GM12878 (cell line): ENCODE data around the gene REP15. TPM values are rescaled to one million over a fixed set of nuclear protein-coding genes. Genes with fewer than 3 reads are reported as not detected.

ENCODE experiments used
- ATAC-seq: fragments of 200-7000 bp; cut with Tn5 transposase; 3 replicates; pipeline ENCODE4 v1.9.1; 2020; ENCODE audit warnings: mild to moderate bottlenecking, moderate library complexity
- BruUV-seq: library from RNA; stranded (reverse); fragments of 400-500 nt; replicated peaks from 2 replicates; lab custom pipeline; 2021; lab: Mats Ljungman, UMichigan
- CTCF ChIA-PET: fragments of 300-600 bp; sonication (Branson Sonifier 250); formaldehyde crosslinking; extraction: SDS; loops from one replicate; lab custom pipeline; 2021; ENCODE audit warnings: inconsistent platforms; lab: Yijun Ruan, JAX
- POLR2A ChIA-PET: fragments of 350-600 bp; formaldehyde crosslinking; extraction: SDS; loops from one replicate; lab custom pipeline; 2021; ENCODE audit warnings: inconsistent platforms; lab: Charles Lee
- RAD21 ChIA-PET: fragments of 300-600 bp; sonication (Branson Sonifier 250); formaldehyde crosslinking; loops from one replicate; lab custom pipeline; 2023; ENCODE audit warnings: antibody characterized with exemption; ENCODE audit not compliant: unreplicated experiment; lab: Charles Lee
- SMC1A ChIA-PET: fragments of 300-600 bp; sonication (Branson Sonifier 250); formaldehyde crosslinking; loops from one replicate; lab custom pipeline; 2023; ENCODE audit not compliant: unreplicated experiment, uncharacterized antibody; lab: Charles Lee
- DNase-seq: peaks from one replicate; pipeline ENCODE4 v3.0.0-alpha.2; 2011; ENCODE audit warnings: low read depth, low spot score
- FAIRE-seq: peaks from 3 replicates; lab custom pipeline; 2011; peaks lifted over from hg19 to GRCh38; lab: Jason Lieb, UNC
- H2AFZ ChIP-seq: 2 replicates; pipeline ENCODE4 v1.6.0; 2011; ENCODE audit warnings: low read depth, low read length, control low read depth; ENCODE audit not compliant: control insufficient read depth
- H3K27ac ChIP-seq: 2 replicates; pipeline ENCODE4 v1.5.1; 2011; ENCODE audit warnings: control low read depth; ENCODE audit not compliant: control insufficient read depth, insufficient read depth
- H3K27me3 ChIP-seq, 2 experiments: replicated peaks in 1 of 2; 2 replicates each; pipeline versions ENCODE4 v1.6.0 to v1.6.1; 2011; ENCODE audit warnings: low read length in 1 of 2; ENCODE audit not compliant: control insufficient read depth in 2 of 2, insufficient read depth in 2 of 2
- H3K36me3 ChIP-seq, 2 experiments: 2 replicates each; pipeline ENCODE4 v1.5.1; 2011; ENCODE audit warnings: low read length in 1 of 2; ENCODE audit not compliant: control insufficient read depth in 2 of 2, insufficient read depth in 2 of 2
- H3K4me1 ChIP-seq: 2 replicates; pipeline ENCODE4 v1.6.1; 2011; ENCODE audit warnings: mild to moderate bottlenecking, low read length, moderate library complexity, mixed read lengths; ENCODE audit not compliant: control insufficient read depth, insufficient read depth
- H3K4me2 ChIP-seq: 2 replicates; pipeline ENCODE4 v1.6.0; 2011; ENCODE audit warnings: control low read depth; ENCODE audit not compliant: control insufficient read depth, insufficient read depth
- H3K4me3 ChIP-seq: fragments of 200-600 bp; sonication (generic); 2 replicates; pipeline ENCODE4 v1.5.1; 2016
- H3K79me2 ChIP-seq: 2 replicates; pipeline ENCODE4 v1.6.0; 2011; ENCODE audit warnings: low read length; ENCODE audit not compliant: control insufficient read depth, insufficient read depth
- H3K9ac ChIP-seq: 2 replicates; pipeline ENCODE4 v1.8.0; 2011; ENCODE audit warnings: low read length, control low read depth, mixed read lengths; ENCODE audit not compliant: control insufficient read depth, insufficient read depth
- H3K9me3 ChIP-seq: replicated peaks from 3 replicates; pipeline ENCODE4 v1.5.1; 2011; ENCODE audit warnings: mild to moderate bottlenecking, low read length; ENCODE audit not compliant: control insufficient read depth, insufficient read depth
- H4K20me1 ChIP-seq: 2 replicates; pipeline ENCODE4 v1.6.0; 2011; ENCODE audit not compliant: control insufficient read depth, insufficient read depth
- ASH2L ChIP-seq: fragments of 300-600, 200-600 bp; sonication (generic); IDR thresholded peaks from 2 replicates; pipeline ENCODE4 v1.6.1; 2017; ENCODE audit warnings: low read depth, mild to moderate bottlenecking, borderline replicate concordance
- BCL11A ChIP-seq: IDR thresholded peaks from 2 replicates; pipeline ENCODE4 v1.6.1; 2011; ENCODE audit warnings: low read depth, low read length
- BHLHE40 ChIP-seq, 2 experiments: fragments of 450-650 bp in 1 of 2; IDR thresholded peaks; 2 replicates each; pipeline ENCODE4 v1.6.1; 2011 to 2017; ENCODE audit warnings: low read depth in 2 of 2, borderline replicate concordance in 1 of 2, improper control_type of control experiment in 1 of 2, low read length in 1 of 2, mild to moderate bottlenecking in 1 of 2
- CBX5 ChIP-seq: sonication (generic); IDR thresholded peaks from 2 replicates; pipeline ENCODE4 v1.6.1; 2016; ENCODE audit warnings: low read depth, moderate library complexity, mild to moderate bottlenecking, inconsistent platforms
- DPF2 ChIP-seq: fragments of 450-650 bp; IDR thresholded peaks from 2 replicates; pipeline ENCODE4 v1.6.1; 2017; ENCODE audit warnings: mild to moderate bottlenecking
- EGR1 ChIP-seq, 2 experiments: IDR thresholded peaks; 1 replicate in 1 of 2; 2 replicates in 1 of 2; pipeline ENCODE4 v1.6.1; 2011 to 2012; ENCODE audit warnings: low read depth in 2 of 2, low read length in 2 of 2, borderline replicate concordance in 1 of 2, mild to moderate bottlenecking in 1 of 2, moderate library complexity in 1 of 2
- FOS ChIP-seq: IDR thresholded peaks from 3 replicates; pipeline ENCODE4 v1.6.1; 2011; ENCODE audit warnings: borderline replicate concordance; ENCODE audit not compliant: insufficient read length; ENCODE audit errors: extremely low read depth
- HDAC6 ChIP-seq: fragments of 200-600 bp; sonication (generic); IDR thresholded peaks from one replicate; pipeline ENCODE4 v1.8.0; 2017; ENCODE audit warnings: antibody characterized with exemption; ENCODE audit not compliant: unreplicated experiment
- IKZF1 ChIP-seq: fragments of 450-650 bp; conservative IDR thresholded peaks from 2 replicates; pipeline ENCODE4 v1.6.1; 2017; ENCODE audit warnings: antibody characterized with exemption, mild to moderate bottlenecking
- IRF4 ChIP-seq: IDR thresholded peaks from 2 replicates; pipeline ENCODE4 v1.6.1; 2011; ENCODE audit warnings: low read depth, low read length
- NFXL1 ChIP-seq: fragments of 450-650 bp; IDR thresholded peaks from 2 replicates; pipeline ENCODE4 v1.6.1; 2017; ENCODE audit warnings: antibody characterized with exemption, mild to moderate bottlenecking, borderline replicate concordance
- NFYB ChIP-seq: IDR thresholded peaks from 2 replicates; pipeline ENCODE4 v1.6.1; 2011; ENCODE audit warnings: low read depth, mild to moderate bottlenecking, low read length, improper control_type of control experiment, moderate library complexity; ENCODE audit not compliant: insufficient read depth
- RAD51 ChIP-seq: fragments of 450-650 bp; IDR thresholded peaks from 2 replicates; pipeline ENCODE4 v1.6.1; 2016; ENCODE audit warnings: moderate library complexity, mild to moderate bottlenecking, inconsistent platforms
- SMC3 ChIP-seq: IDR thresholded peaks from 2 replicates; pipeline ENCODE4 v1.6.1; 2011; ENCODE audit warnings: low read length, improper control_type of control experiment, borderline replicate concordance
- SRF ChIP-seq, 2 experiments: IDR thresholded peaks; 2 replicates each; pipeline ENCODE4 v1.6.1; 2011; ENCODE audit warnings: low read depth in 2 of 2, low read length in 2 of 2, mild to moderate bottlenecking in 1 of 2, moderate library complexity in 1 of 2
- YY1 ChIP-seq: IDR thresholded peaks from 2 replicates; pipeline ENCODE4 v1.6.1; 2011; ENCODE audit warnings: low read depth, mild to moderate bottlenecking, low read length
- WGBS: methylation state at CpG from one replicate; pipeline ENCODE4 v1.1.6; 2016; ENCODE audit warnings: low lambda C conversion rate; ENCODE audit not compliant: insufficient replicate concordance, insufficient coverage; ENCODE audit errors: missing lambda C conversion rate; 5-methylcytosine and 5-hydroxymethylcytosine counted together
- in situ Hi-C: fragments of 300-500 bp; cut with MboI; formaldehyde crosslinking; loops from 9 replicates; pipeline ENCODE4 v1.14.3; 2018; ENCODE audit warnings: mixed read lengths
- intact Hi-C: fragments of 100-400 bp; cut with micrococcal nuclease; formaldehyde crosslinking; loops from one replicate; pipeline ENCODE4 v1.14.2; 2022; ENCODE audit not compliant: unreplicated experiment
- polyA plus RNA-seq, 11 experiments: library from polyadenylated mRNA; depleted of rRNA in 4 of 11; unstranded in 6 of 11; stranded (reverse) in 5 of 11; fragments of >200 nt; fragmentation: Nextera tagmentation in 4 of 11; fragmentation: Illumina TruSeq in 1 of 11; extraction: Ambion mirVana in 4 of 11; extraction: Trizol in 1 of 11; gene quantifications; 1 replicate in 1 of 11; 2 replicates in 10 of 11; pipeline versions ENCODE4 v1.2.1 to v1.2.3, GENCODE V29; 2011 to 2016; ENCODE audit warnings: inconsistent platforms in 2 of 11, missing spikeins in 2 of 11, low read depth in 1 of 11
- total RNA-seq, 4 experiments: library from RNA; depleted of rRNA in 3 of 4; stranded (reverse); fragments of >200 nt in 3 of 4; fragmentation: Illumina TruSeq in 1 of 4; extraction: Trizol in 1 of 4; gene quantifications; 2 replicates each; pipeline versions ENCODE4 v1.2.1 to v1.2.3, GENCODE V29; 2013 to 2021
- TF ChIP-seq, protein P1 (sequence below): IDR thresholded peaks from 2 replicates; pipeline ENCODE4 v1.6.1; 2011; ENCODE audit warnings: low read depth, low read length, improper control_type of control experiment, borderline replicate concordance
- TF ChIP-seq, protein P2 (sequence below): fragments of 450-650 bp; IDR thresholded peaks from 2 replicates; pipeline ENCODE4 v1.6.1; 2018; ENCODE audit warnings: borderline replicate concordance, mild to moderate bottlenecking; ENCODE audit not compliant: partially characterized antibody
- TF ChIP-seq, protein P3 (sequence below): IDR thresholded peaks from 2 replicates; pipeline ENCODE4 v1.6.1; 2011; ENCODE audit warnings: mild to moderate bottlenecking, low read depth, low read length, moderate library complexity; ENCODE audit not compliant: insufficient replicate concordance

REP15 gene
- total and polyA plus RNA-seq, 10 of the 15 experiments (the other 5 are each of a cell fraction or from before 2014, with no cell fraction given), result not detected

- H3K9me3 ChIP-seq, result no peaks in the 10 kb centered on the region
- in situ Hi-C loops (loop anchor here (5.0 kb wide), 2 partner anchors 209 to 1144 kb away; no protein-coding TSS in a partner anchor), intact Hi-C loops (loop anchor here (1.0 to 2.0 kb wide), 4 partner anchors 47 to 1140 kb away; partner anchors contain the start of genes KLHL42 and MANSC4)
- FAIRE-seq (peak; percentile 96), ATAC-seq (peak; percentile 83), DNase-seq (no peak)
- H3K79me2 ChIP-seq, result no peaks in the 10 kb centered on the region; the same call in 1 of the 2 replicates
- H3K27me3 ChIP-seq, result no peaks in the 10 kb centered on the region
- no peaks in the 10 kb centered on the region for H3K4me1 ChIP-seq
- H3K27ac ChIP-seq, result no peak overlapping the region
- SMC1A ChIA-PET, result interaction anchor here (1.0 to 6.6 kb wide), 11 partner anchors 8 to 1140 kb away, joined by 3 to 70 read pairs (median 4); no protein-coding TSS in a partner anchor
- H3K4me2 ChIP-seq, result no peak overlapping the region
- WGBS, result 1% methylated on average over 3 of the region's 3 CpGs
- H2AFZ ChIP-seq, result no peak overlapping the region
- no peak overlapping the region for H3K9ac ChIP-seq
- H3K4me3 ChIP-seq, result no peak overlapping the region
- CTCF ChIA-PET, result interaction anchor here (0.6 to 7.4 kb wide), 32 partner anchors 9 to 1890 kb away, joined by 3 to 122 read pairs (median 4); no protein-coding TSS in a partner anchor
- RAD21 ChIA-PET, result interaction anchor here (0.6 to 3.4 kb wide), 16 partner anchors 10 to 1267 kb away, joined by 3 to 43 read pairs (median 3); partner anchors contain the start of genes KLHL42 and MANSC4
- no TSS peak for BruUV-seq
- H3K36me3 ChIP-seq, result peaks cover 5 to 13% of the 10 kb centered on the region in 2 experiments; a peak in 3 of 4 replicates
- no peaks in the 10 kb centered on the region for H4K20me1 ChIP-seq
- POLR2A ChIA-PET, result interaction anchor here (0.6 to 1.0 kb wide), 2 partner anchors 88 to 206 kb away, joined by 4 read pairs; no protein-coding TSS in a partner anchor
- TF ChIP-seq, protein P1, sequence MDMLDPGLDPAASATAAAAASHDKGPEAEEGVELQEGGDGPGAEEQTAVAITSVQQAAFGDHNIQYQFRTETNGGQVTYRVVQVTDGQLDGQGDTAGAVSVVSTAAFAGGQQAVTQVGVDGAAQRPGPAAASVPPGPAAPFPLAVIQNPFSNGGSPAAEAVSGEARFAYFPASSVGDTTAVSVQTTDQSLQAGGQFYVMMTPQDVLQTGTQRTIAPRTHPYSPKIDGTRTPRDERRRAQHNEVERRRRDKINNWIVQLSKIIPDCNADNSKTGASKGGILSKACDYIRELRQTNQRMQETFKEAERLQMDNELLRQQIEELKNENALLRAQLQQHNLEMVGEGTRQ, result no peak
- TF ChIP-seq, protein P2, sequence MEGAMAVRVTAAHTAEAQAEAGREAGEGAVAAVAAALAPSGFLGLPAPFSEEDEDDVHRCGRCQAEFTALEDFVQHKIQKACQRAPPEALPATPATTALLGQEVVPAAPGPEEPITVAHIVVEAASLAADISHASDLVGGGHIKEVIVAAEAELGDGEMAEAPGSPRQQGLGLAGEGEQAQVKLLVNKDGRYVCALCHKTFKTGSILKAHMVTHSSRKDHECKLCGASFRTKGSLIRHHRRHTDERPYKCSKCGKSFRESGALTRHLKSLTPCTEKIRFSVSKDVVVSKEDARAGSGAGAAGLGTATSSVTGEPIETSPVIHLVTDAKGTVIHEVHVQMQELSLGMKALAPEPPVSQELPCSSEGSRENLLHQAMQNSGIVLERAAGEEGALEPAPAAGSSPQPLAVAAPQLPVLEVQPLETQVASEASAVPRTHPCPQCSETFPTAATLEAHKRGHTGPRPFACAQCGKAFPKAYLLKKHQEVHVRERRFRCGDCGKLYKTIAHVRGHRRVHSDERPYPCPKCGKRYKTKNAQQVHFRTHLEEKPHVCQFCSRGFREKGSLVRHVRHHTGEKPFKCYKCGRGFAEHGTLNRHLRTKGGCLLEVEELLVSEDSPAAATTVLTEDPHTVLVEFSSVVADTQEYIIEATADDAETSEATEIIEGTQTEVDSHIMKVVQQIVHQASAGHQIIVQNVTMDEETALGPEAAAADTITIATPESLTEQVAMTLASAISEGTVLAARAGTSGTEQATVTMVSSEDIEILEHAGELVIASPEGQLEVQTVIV, result no peak
- TF ChIP-seq SMC3, result peak; percentile 91
- TF ChIP-seq BCL11A, result no peak
- TF ChIP-seq RAD51, result no peak
- no peak for TF ChIP-seq CBX5
- TF ChIP-seq SRF (IDR thresholded peaks at IDR 0.05; ENCODE audit: low read depth in 2 of 2, low read length in 2 of 2), result no peak
- no peak for TF ChIP-seq IRF4
- TF ChIP-seq HDAC6, result no peak
- TF ChIP-seq, protein P3, sequence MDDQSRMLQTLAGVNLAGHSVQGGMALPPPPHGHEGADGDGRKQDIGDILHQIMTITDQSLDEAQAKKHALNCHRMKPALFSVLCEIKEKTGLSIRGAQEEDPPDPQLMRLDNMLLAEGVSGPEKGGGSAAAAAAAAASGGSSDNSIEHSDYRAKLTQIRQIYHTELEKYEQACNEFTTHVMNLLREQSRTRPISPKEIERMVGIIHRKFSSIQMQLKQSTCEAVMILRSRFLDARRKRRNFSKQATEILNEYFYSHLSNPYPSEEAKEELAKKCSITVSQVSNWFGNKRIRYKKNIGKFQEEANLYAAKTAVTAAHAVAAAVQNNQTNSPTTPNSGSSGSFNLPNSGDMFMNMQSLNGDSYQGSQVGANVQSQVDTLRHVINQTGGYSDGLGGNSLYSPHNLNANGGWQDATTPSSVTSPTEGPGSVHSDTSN, result no peak
- TF ChIP-seq DPF2, result no peak
- TF ChIP-seq IKZF1, result no peak
- no peak for TF ChIP-seq BHLHE40 (IDR thresholded peaks at IDR 0.05; ENCODE audit: borderline replicate concordance in 1 of 2, low read depth in 2 of 2, low read length in 1 of 2)
- no peak for TF ChIP-seq NFXL1
- TF ChIP-seq EGR1 (IDR thresholded peaks at IDR 0.05; ENCODE audit: borderline replicate concordance in 1 of 2, low read depth in 2 of 2, low read length in 2 of 2), result no peak
- TF ChIP-seq YY1, result 0 out of 2 replicates have a peak, but pooled peaks have one; percentile 10
- no peak for TF ChIP-seq ASH2L
- no peak for TF ChIP-seq FOS
- TF ChIP-seq NFYB, result no peak
These were observed 36.9 kb downstream of the REP15 start for GRCh38 chr12:27733052-27733656.
